Measurements from ENCODE around the gene ZNF189.

The ZNF189 gene

GRCh38 chr9:101453776-101454570, 55.3 kb downstream of the ZNF189 start:
- no peak for TF ChIP-seq CTCF (conservative IDR thresholded peaks at IDR 0.05; ENCODE audit: control insufficient read depth, insufficient read depth, low read depth, low read length)
- DNase-seq (ENCODE audit: low read depth): peak; percentile 54
- no peak overlapping the region for H3K4me3 ChIP-seq (ENCODE audit: control insufficient read depth, low read depth, low read length)

DNA sequence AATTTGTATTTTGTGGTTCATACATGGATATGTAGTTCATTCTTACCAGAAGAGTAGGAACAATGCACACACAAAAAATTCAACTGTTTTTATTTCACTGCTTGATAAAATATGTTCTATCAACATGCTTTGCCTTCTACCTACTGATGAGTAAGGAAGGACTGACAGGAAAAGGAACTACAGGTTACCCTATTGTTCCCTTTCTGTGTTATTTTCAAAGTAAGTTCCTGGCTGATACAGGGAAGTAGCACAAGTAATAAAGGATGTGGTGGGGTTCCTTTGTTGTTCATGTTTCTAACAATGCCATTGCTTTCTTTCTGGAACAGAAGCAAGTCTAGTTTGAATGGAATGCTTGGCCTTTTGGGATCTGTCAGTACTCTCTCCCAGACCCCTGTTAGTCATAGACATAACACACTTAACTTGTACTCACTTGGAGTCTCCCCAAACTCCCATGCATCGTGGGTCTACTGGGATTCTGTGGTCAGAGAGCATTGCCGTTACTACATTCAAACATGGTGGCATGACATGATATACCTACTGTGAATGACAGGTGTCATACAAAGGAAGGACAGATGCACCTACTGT, 57.1 kb downstream of the ZNF189 start:
- no peak overlapping the region for H3K4me3 ChIP-seq (ENCODE audit: control insufficient read depth, low read depth, low read length)
- DNase-seq (ENCODE audit: low read depth): peak; percentile 73
- no peak for TF ChIP-seq CTCF (conservative IDR thresholded peaks at IDR 0.05; ENCODE audit: control insufficient read depth, insufficient read depth, low read depth, low read length)

GRCh38 chr9:101457003-101457402, 58.4 kb downstream of the ZNF189 start:
- TF ChIP-seq CTCF (conservative IDR thresholded peaks at IDR 0.05; ENCODE audit: control insufficient read depth, insufficient read depth, low read depth, low read length): peak; percentile 11
- no peak overlapping the region for H3K4me3 ChIP-seq (ENCODE audit: control insufficient read depth, low read depth, low read length)
- DNase-seq (ENCODE audit: low read depth): no peak

DNA sequence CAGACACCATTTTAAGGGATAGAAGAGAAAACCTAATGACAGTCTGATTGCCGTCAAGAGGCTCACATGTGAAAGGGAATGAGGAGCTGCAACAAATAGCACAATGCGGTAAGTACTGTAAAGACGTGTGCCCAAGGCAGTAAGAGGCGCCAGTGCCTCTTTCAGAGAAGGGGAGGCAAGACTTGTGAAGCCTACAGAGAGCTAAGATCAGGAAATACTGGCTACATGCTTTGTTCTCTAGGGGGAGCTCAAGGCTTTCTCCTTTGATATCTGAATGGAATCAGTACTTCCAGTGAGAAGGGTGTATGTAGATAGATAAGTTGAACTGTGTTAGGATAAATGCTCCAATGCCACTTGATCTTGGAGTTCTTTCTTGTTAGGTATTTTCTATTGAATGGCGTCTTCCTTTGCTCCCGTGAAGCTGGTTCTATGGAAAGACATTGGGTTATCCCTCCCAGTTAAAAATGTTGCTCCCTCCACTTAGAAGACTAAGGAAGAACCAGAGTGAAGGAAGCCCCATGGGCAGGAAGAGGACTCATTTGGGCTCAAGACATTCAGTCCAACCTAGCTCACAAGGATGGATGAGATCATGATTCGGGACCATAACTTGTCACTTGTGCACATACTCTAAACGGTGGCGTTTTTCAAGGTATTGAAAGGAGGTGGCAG, 60.4 kb downstream of the ZNF189 start:
- DNase-seq (ENCODE audit: low read depth): peak; percentile 78
- TF ChIP-seq CTCF (conservative IDR thresholded peaks at IDR 0.05; ENCODE audit: control insufficient read depth, insufficient read depth, low read depth, low read length): peak; percentile 88
- no peak overlapping the region for H3K4me3 ChIP-seq (ENCODE audit: control insufficient read depth, low read depth, low read length)

Measured in fibroblast of mammary gland (primary cell).